Fibroblast of skin of scalp (primary cell): Measurements from ENCODE around the gene DNAJC28. TPM values are rescaled to one million over a fixed set of nuclear protein-coding genes. Genes with fewer than 3 reads are reported as not detected.
A peak's percentile ranks its signal among the peaks of the same experiment; 100 is the strongest.
"Not testable (repeated sequence)": the region's sequence is repeated elsewhere in the genome, so short reads cannot be mapped to it uniquely, and the experiment has no call there.

Experiments
- DNase-seq: peaks from one replicate; pipeline ENCODE4 v3.0.0-alpha.2; 2013
- polyA plus RNA-seq, 2 experiments: library from polyadenylated mRNA; unstranded; fragments of 120-200 nt; gene quantifications; one replicate each; pipeline ENCODE4 v1.2.1, GENCODE V29; 2013; ENCODE audit not compliant: insufficient read length in 2 of 2

The DNAJC28 gene
- 1.1 TPM for polyA plus RNA-seq (2013, experiment 1 of 2; ENCODE audit: insufficient read length)
- polyA plus RNA-seq (2013, experiment 2 of 2; ENCODE audit: insufficient read length), result 1.5 TPM

- peak; percentile 94 for DNase-seq
Observed at GRCh38 chr21:33491373-33492102, at the start of gene DNAJC28. DNAJC28 (minus strand) TSS chr21:33491716; CDS start chr21:33489393, 2,323 bp downstream.

- DNase-seq, result no peak
Observed at GRCh38 chr21:33541105-33541711, 49.7 kb upstream of the DNAJC28 start.

- DNase-seq, result no peak
Observed at GRCh38 chr21:33540711-33541104, 49.2 kb upstream of the DNAJC28 start.

- peak; percentile 50 for DNase-seq
Observed at GRCh38 chr21:33539616-33540015, 48.1 kb upstream of the DNAJC28 start.

- no peak for DNase-seq
Observed at GRCh38 chr21:33537212-33537611, 45.7 kb upstream of the DNAJC28 start.

GRCh38 chr21:33531007-33531406 is 39.5 kb upstream of the DNAJC28 start:
- DNase-seq, result no peak

- DNase-seq, result no peak
Observed at GRCh38 chr21:33522953-33523349, 31.4 kb upstream of the DNAJC28 start.

- DNase-seq, result no peak
Observed at GRCh38 chr21:33522297-33522952, 30.9 kb upstream of the DNAJC28 start.

- no peak for DNase-seq
Observed at GRCh38 chr21:33518899-33519298, 27.4 kb upstream of the DNAJC28 start.

GRCh38 chr21:33514229-33514628 is 22.7 kb upstream of the DNAJC28 start:
- DNase-seq, result no peak

- DNase-seq, result no peak
Observed at GRCh38 chr21:33512481-33512880, 21.0 kb upstream of the DNAJC28 start.

GRCh38 chr21:33511639-33512038 is 20.1 kb upstream of the DNAJC28 start:
- DNase-seq, result no peak

- no peak for DNase-seq
Observed at GRCh38 chr21:33510826-33511225, 19.3 kb upstream of the DNAJC28 start.

- DNase-seq, result not testable (repeated sequence)
Observed at GRCh38 chr21:33507003-33507402, 15.5 kb upstream of the DNAJC28 start.

- no peak for DNase-seq
Observed at GRCh38 chr21:33505833-33506232, 14.3 kb upstream of the DNAJC28 start.

- no peak for DNase-seq
Observed at GRCh38 chr21:33496345-33496744, 4.8 kb upstream of the DNAJC28 start.

- DNase-seq, result no peak
Observed at GRCh38 chr21:33495743-33496142, 4.2 kb upstream of the DNAJC28 start.

- DNase-seq, result no peak
Observed at GRCh38 chr21:33493756-33494155, 2.2 kb upstream of the DNAJC28 start.

GRCh38 chr21:33492571-33492970 is 1.1 kb upstream of the DNAJC28 start:
- peak; percentile 40 for DNase-seq

GRCh38 chr21:33490991-33491372 is 534 bp downstream of the DNAJC28 start:
- no peak for DNase-seq

- DNase-seq, result no peak
Observed at GRCh38 chr21:33488936-33489335, 2.6 kb downstream of the DNAJC28 start.

GRCh38 chr21:33487996-33488395 is 3.5 kb downstream of the DNAJC28 start:
- DNase-seq, result no peak

- peak; percentile 13 for DNase-seq
Observed at GRCh38 chr21:33481314-33481943, 10.1 kb downstream of the DNAJC28 start.
